Panc1 (cell line): ENCODE measurements around the gene HNRNPC. TPM values are rescaled to one million over a fixed set of nuclear protein-coding genes. Genes with fewer than 3 reads are reported as not detected.

ENCODE experiments used
- ATAC-seq: fragments of 200-7000 bp; cut with Tn5 transposase; 2 replicates; pipeline ENCODE4 v1.9.1; 2020; ENCODE audit warnings: mild to moderate bottlenecking, moderate library complexity
- BruUV-seq: library from RNA; stranded (reverse); fragments of 400-500 nt; replicated peaks from 2 replicates; lab custom pipeline; 2021; lab: Mats Ljungman, UMichigan
- CTCF ChIA-PET: fragments of 300-600 bp; sonication (Branson Sonifier 250); formaldehyde crosslinking; loops from one replicate; lab custom pipeline; 2022; ENCODE audit warnings: antibody characterized with exemption; lab: Charles Lee
- POLR2A ChIA-PET: fragments of 300-600 bp; sonication (Branson Sonifier 250); formaldehyde crosslinking; loops from one replicate; lab custom pipeline; 2022; ENCODE audit warnings: antibody characterized with exemption; lab: Charles Lee
- DNase-seq: peaks from one replicate; pipeline ENCODE4 v3.0.0-alpha.2; 2010; ENCODE audit warnings: low read depth, low spot score
- H3K27ac ChIP-seq: 2 replicates; pipeline ENCODE4 v1.5.1; 2011; ENCODE audit warnings: mild to moderate bottlenecking, low read length, inconsistent platforms
- H3K27me3 ChIP-seq: fragments of 200-500 bp; sonication (Bioruptor generic); 2 replicates; pipeline ENCODE4 v1.6.0; 2014; ENCODE audit warnings: low read length, inconsistent platforms; ENCODE audit not compliant: control insufficient read depth, insufficient read depth
- H3K36me3 ChIP-seq: fragments of 200-500 bp; sonication (Bioruptor generic); 2 replicates; pipeline ENCODE4 v1.5.1; 2014; ENCODE audit warnings: inconsistent platforms, mild to moderate bottlenecking, low read length, moderate library complexity; ENCODE audit not compliant: control insufficient read depth, insufficient read depth
- H3K4me1 ChIP-seq: 2 replicates; pipeline ENCODE4 v1.5.1; 2011; ENCODE audit warnings: inconsistent platforms, mild to moderate bottlenecking, low read length, moderate library complexity; ENCODE audit not compliant: control insufficient read depth, insufficient read depth
- H3K4me3 ChIP-seq, 2 experiments: 2 replicates each; pipeline ENCODE4 v1.5.1; 2011 to 2012; ENCODE audit warnings: low read depth in 2 of 2, low read length in 2 of 2, mild to moderate bottlenecking in 2 of 2, inconsistent platforms in 1 of 2, moderate library complexity in 1 of 2
- H3K9me3 ChIP-seq: fragments of 200-500 bp; sonication (Bioruptor generic); 2 replicates; pipeline ENCODE4 v1.5.1; 2014; ENCODE audit warnings: low read depth, mild to moderate bottlenecking, inconsistent platforms, low read length, moderate library complexity; ENCODE audit not compliant: control insufficient read depth, insufficient read depth
- POLR2AphosphoS5 ChIP-seq: IDR thresholded peaks from 2 replicates; pipeline ENCODE4 v1.6.1; 2012; ENCODE audit warnings: mild to moderate bottlenecking, low read depth, low read length, moderate library complexity
- SIN3A ChIP-seq: IDR thresholded peaks from 2 replicates; pipeline ENCODE4 v1.6.1; 2012; ENCODE audit warnings: low read depth, mild to moderate bottlenecking, low read length, moderate library complexity, borderline replicate concordance; ENCODE audit not compliant: insufficient read depth
- TCF7L2 ChIP-seq: IDR thresholded peaks from 2 replicates; pipeline ENCODE4 v1.6.1; 2011; ENCODE audit warnings: mild to moderate bottlenecking, low read depth, low read length, inconsistent platforms
- in situ Hi-C: cut with HindIII; loops from 2 replicates; pipeline ENCODE4 v1.10.0; 2016; ENCODE audit warnings: low sequenced_read_pairs, low pct_unique_long_range_greater_than_20kb
- intact Hi-C: fragments of 100-400 bp; cut with micrococcal nuclease; formaldehyde crosslinking; loops from one replicate; pipeline ENCODE4 v1.10.0; 2022; ENCODE audit not compliant: unreplicated experiment
- total RNA-seq: library from RNA; stranded (reverse); gene quantifications from one replicate; pipeline ENCODE4 v1.2.1, GENCODE V29; 2021; ENCODE audit not compliant: unreplicated experiment
- TF ChIP-seq, protein P1 (sequence below): fragments of 450-650 bp; IDR thresholded peaks from 2 replicates; pipeline ENCODE4 v1.5.1; 2017; ENCODE audit warnings: mild to moderate bottlenecking
- TF ChIP-seq, protein P2 (sequence below), 2 experiments: IDR thresholded peaks; 2 replicates each; pipeline ENCODE4 v1.6.1; 2011 to 2012; ENCODE audit warnings: low read depth in 2 of 2, control low read depth in 1 of 2, low read length in 1 of 2, mild to moderate bottlenecking in 1 of 2, moderate library complexity in 1 of 2; ENCODE audit not compliant: insufficient read depth in 1 of 2

HNRNPC gene
- total RNA-seq, 1 experiment from 2014 or later: 537 TPM

DNA sequence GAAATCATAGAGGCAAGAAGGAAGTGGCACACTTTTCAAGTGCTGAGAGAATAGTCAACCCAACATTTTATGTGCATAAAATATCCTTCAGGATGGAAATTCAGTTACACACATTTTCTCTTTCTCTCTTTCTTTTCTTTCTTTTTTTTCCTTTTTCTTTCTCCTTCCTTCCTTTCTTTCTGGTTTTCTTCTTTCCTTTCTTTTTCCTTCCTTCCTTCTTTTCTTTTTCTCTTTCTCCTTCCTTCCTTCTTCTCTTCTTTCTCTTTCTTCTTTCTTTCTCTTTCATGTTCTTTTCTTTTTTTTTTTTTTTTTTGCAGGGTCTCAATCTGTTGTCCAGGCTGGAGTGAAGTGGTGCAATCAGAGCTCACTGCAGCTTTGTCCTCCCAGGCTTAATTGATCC, 74.6 kb downstream of the HNRNPC start:
- in situ Hi-C loops: no loop called here
- H3K36me3 ChIP-seq: no peaks in the 10 kb centered on the region
- H3K4me3 ChIP-seq: no peak overlapping the region
- ATAC-seq (no peak), DNase-seq (no peak)
- ChIA-PET POLR2A (no interaction called here), CTCF (no interaction called here)
- H3K4me1 ChIP-seq: no peaks in the 10 kb centered on the region
- TF ChIP-seq POLR2AphosphoS5: no peak
- TF ChIP-seq, protein P1, sequence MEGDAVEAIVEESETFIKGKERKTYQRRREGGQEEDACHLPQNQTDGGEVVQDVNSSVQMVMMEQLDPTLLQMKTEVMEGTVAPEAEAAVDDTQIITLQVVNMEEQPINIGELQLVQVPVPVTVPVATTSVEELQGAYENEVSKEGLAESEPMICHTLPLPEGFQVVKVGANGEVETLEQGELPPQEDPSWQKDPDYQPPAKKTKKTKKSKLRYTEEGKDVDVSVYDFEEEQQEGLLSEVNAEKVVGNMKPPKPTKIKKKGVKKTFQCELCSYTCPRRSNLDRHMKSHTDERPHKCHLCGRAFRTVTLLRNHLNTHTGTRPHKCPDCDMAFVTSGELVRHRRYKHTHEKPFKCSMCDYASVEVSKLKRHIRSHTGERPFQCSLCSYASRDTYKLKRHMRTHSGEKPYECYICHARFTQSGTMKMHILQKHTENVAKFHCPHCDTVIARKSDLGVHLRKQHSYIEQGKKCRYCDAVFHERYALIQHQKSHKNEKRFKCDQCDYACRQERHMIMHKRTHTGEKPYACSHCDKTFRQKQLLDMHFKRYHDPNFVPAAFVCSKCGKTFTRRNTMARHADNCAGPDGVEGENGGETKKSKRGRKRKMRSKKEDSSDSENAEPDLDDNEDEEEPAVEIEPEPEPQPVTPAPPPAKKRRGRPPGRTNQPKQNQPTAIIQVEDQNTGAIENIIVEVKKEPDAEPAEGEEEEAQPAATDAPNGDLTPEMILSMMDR: no peak
- intact Hi-C loops: no loop called here
- no peak overlapping the region for H3K27ac ChIP-seq
- H3K27me3 ChIP-seq: no peaks in the 10 kb centered on the region
- BruUV-seq: no TSS peak
- H3K9me3 ChIP-seq: no peaks in the 10 kb centered on the region

DNA sequence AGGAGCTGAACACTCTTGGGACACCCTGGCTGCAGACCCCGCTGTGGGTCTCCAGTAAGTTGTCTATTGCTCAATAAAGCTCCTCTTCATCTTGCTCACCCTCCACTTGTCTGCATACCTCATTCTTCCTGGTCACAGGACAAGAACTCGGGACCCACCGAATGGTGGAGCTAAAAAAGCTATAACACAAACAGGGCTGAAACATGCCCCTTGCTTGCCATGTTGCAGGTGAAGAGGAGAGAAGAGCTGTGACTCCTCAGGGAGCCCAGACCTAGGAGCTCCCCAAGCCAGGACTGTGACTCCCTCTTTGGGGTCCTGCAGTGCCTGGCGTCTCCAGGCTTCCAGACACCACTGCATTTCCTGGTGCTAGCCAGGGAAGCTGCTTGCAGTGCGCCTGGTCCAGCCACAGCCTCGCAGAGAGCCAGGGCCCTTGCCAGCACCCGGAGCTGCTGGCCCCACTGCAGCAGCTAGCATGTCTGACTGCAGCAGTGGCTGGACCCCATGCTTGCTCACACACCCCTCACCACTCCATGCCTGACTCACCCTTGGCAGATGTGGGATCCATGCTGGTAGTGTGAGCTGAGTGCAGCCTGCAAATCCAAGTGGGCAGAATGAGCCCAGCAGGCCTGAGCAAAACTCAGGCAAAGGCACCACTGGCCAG, 76.2 kb downstream of the HNRNPC start:
- no TSS peak for BruUV-seq
- intact Hi-C loops: no loop called here
- no peak for DNase-seq
- Histone ChIP-seq H3K9me3 (no peaks in the 10 kb centered on the region), H3K27ac (no peak overlapping the region), H3K4me3 (no peak overlapping the region), H3K36me3 (no peaks in the 10 kb centered on the region), H3K4me1 (no peaks in the 10 kb centered on the region), H3K27me3 (no peaks in the 10 kb centered on the region)
- peak; percentile 36; the same call in 1 of the 2 replicates for ATAC-seq
- POLR2A ChIA-PET: no interaction called here
- CTCF ChIA-PET: interaction anchor here (0.6 to 0.7 kb wide), 2 partner anchors 149 to 241 kb away, joined by 5 to 7 read pairs; no protein-coding TSS in a partner anchor
- in situ Hi-C loops: no loop called here
- TF ChIP-seq TCF7L2 (no peak), SIN3A (no peak), POLR2AphosphoS5 (no peak)
- TF ChIP-seq, protein P2, sequence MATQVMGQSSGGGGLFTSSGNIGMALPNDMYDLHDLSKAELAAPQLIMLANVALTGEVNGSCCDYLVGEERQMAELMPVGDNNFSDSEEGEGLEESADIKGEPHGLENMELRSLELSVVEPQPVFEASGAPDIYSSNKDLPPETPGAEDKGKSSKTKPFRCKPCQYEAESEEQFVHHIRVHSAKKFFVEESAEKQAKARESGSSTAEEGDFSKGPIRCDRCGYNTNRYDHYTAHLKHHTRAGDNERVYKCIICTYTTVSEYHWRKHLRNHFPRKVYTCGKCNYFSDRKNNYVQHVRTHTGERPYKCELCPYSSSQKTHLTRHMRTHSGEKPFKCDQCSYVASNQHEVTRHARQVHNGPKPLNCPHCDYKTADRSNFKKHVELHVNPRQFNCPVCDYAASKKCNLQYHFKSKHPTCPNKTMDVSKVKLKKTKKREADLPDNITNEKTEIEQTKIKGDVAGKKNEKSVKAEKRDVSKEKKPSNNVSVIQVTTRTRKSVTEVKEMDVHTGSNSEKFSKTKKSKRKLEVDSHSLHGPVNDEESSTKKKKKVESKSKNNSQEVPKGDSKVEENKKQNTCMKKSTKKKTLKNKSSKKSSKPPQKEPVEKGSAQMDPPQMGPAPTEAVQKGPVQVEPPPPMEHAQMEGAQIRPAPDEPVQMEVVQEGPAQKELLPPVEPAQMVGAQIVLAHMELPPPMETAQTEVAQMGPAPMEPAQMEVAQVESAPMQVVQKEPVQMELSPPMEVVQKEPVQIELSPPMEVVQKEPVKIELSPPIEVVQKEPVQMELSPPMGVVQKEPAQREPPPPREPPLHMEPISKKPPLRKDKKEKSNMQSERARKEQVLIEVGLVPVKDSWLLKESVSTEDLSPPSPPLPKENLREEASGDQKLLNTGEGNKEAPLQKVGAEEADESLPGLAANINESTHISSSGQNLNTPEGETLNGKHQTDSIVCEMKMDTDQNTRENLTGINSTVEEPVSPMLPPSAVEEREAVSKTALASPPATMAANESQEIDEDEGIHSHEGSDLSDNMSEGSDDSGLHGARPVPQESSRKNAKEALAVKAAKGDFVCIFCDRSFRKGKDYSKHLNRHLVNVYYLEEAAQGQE (IDR thresholded peaks at IDR 0.05; ENCODE audit: insufficient read depth in 1 of 2, low read depth in 2 of 2, low read length in 1 of 2): no peak
- TF ChIP-seq, protein P1: no peak
